ENCODE data around the gene RNF144A.
"Not testable (repeated sequence)": the region's sequence is repeated elsewhere in the genome, so short reads cannot be mapped to it uniquely, and the experiment has no call there.

The RNF144A gene

GRCh38 chr2:6929196-6929819 lies 12.1 kb downstream of the RNF144A start:
- peak; percentile 15 for DNase-seq (ENCODE audit: low spot score)

DNA sequence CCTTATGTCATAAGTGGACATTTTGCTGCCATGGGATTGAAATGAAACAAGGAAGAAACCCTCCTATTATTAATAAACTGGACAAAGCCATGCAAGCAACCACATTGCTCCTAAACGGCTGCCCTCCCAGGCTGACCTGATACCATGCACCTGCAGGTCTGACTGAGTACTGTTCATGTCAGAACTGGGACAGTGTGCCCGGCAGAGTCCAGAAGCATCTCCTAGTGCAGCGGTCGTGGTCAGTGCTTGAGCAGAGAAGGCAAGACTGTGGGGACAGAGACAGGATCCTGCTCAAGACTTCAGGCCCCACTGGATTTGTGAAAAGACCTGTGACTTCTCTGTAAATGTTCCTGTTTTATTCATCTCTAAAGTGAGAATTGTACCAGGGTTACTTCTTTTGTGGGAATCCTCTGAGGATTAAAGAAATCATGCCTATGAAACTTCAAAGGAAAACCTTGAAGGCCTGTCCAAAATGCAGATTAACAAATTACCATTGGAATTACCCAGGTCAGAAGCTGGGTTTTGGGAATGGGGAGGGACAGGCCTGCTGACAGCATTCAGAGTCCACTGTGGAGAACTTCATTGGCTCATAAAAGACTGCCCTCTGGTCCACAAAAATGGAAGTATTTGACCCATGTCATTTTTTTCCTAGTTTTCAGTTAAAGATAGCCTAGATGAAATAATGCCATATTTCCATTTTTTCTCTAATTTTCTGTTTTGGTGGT lies 13.9 kb downstream of the RNF144A start:
- DNase-seq (ENCODE audit: low spot score): peak; percentile 69

DNA sequence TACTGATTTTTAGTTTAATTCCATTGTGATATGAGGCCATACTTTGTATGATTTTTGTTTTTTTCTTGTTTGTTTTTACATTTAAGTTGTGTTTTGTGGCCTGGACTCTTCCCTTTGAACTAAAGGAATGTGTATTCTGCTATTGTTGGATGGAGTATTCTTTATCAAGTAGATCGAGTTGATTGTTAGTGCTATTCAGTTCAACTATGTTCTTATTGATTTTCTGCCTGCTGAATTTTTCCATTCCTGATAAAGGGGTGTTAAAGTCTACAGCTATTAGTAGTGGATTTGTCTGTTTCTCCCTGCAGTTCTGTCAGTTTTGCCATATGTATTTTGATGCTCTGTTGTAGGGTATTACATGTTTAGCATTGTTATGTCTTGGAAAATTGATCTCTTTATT lies 14.5 kb downstream of the RNF144A start:
- DNase-seq (ENCODE audit: low spot score): no peak

GRCh38 chr2:6932206-6932605 lies 15.0 kb downstream of the RNF144A start:
- no peak for DNase-seq (ENCODE audit: low spot score)

DNA sequence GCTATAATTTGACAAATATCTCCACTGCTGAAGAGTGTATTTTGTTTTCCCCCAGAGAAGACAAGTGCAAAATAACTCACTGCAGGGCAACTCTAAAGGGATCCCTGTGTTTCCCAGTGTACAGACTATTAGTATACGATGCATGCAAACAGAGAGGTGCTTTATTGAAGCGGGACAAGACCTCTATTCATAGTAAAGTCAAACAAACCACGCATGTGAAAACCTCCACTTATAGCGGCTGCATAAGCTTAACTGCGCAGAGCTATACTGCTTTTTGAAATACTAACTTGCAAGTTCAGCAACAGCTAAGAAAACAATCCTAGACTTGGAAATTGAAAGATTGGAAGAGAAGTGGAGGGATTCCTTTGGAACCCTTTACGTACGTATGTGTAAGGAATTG lies 15.6 kb downstream of the RNF144A start:
- DNase-seq (ENCODE audit: low spot score): no peak

DNA sequence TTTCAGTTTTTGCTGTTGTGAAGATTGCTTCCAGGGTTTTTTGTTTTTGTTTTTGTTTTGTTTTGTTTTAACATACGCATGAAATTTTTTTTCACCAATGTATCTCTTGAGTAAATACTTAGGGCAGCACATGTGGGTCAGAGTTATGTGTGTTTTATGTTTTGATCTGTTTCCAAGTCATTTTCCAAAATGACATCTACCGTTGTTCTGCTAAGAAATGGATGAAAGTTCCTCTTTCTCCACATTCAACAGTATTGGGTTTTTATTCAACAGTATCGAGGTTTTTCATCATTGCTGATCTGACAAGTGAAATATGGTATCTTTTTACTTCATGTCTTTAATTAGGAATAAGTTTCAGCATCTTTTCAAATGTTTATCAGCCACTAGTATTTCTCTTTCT lies 16.7 kb downstream of the RNF144A start:
- no peak for DNase-seq (ENCODE audit: low spot score)

GRCh38 chr2:6934345-6934744 lies 17.1 kb downstream of the RNF144A start:
- DNase-seq (ENCODE audit: low spot score): no peak

DNA sequence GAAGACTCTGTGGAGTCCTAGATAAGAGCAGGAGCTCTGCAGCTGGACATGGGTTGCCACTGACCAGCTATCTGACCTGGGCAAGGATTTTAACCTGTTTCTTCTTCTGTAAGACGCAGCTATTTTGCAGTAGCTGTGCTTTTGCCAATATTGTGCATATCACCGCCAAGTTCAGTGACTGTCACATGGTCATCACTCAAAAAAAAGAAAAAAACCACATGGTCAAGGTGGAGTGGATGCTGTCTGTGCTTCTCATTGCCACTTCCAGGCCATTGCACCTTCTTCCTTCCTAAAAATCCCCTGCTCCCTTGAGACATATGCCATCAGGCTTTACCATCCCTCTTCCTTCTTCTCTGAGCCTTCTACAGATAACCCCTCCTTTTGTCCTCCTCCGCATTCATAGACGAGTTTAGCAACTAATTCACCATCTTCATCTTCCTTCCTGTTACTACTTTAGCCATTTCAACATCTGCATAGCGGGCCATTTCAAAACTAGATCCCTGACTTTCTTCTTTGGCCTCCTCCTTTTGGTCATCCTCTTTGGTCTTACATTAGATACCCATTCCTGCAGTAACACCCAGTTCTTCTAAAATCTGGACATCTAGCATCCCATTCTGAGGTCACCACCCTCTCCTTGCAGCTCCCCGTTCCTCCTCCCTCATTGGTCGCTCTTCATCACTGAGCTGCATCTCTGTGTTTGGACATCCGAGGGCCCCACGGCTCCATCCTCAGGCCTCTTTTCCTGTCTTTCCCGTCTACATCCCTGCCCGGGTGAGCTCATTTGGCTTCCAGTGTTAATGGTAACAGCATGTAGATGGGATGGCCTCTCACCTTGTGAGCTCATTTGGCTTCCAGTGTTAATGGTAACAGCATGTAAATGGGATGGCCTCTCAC lies 17.8 kb downstream of the RNF144A start:
- peak; percentile 53 for DNase-seq (ENCODE audit: low spot score)

GRCh38 chr2:6935652-6936020 lies 18.4 kb downstream of the RNF144A start:
- not testable (repeated sequence) for DNase-seq (ENCODE audit: low spot score)

DNA sequence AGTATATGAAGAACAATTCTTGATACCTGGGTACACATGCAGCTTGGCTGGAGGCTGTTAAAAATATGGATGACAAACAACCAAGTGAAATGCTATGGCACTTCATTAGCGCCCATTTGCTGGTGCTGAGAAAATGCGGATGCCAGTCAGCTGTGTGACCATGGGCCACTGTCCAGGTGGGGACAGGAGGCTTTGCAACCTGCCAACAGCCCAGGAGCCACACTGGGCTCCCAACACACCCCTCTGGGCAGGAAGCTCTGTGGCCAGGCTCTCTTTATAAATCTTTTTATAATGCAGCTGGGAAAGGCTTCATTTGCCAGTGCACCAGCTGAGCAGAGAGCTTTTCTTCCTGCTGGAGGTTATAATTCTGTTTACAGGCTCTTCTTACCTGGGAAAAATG lies 19.9 kb downstream of the RNF144A start:
- DNase-seq (ENCODE audit: low spot score): no peak

DNA sequence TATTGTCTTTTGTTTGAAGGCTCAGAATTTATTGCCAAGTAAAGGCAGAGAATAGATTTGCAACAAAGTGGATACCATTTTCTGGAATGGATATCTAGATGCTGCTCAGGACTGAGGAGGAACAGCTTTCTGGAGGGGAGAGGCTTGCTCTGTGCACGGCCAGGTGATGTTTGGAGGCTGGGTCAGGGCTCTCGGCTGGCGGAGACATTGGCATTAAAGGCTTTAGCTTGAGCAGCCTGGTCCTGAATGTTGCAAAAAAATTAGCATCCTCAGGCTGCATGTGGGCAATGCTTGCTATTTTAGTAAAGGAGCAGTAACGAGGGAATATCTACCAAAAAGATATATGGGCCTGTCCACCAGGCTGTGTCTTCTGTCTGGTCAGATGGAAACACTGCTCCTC lies 20.4 kb downstream of the RNF144A start:
- peak; percentile 64 for DNase-seq (ENCODE audit: low spot score)

- DNase-seq (ENCODE audit: low spot score): no peak
Observed at GRCh38 chr2:6939071-6939470, 21.9 kb downstream of the RNF144A start.

GRCh38 chr2:6940820-6941219 lies 23.6 kb downstream of the RNF144A start:
- no peak for DNase-seq (ENCODE audit: low spot score)

DNA sequence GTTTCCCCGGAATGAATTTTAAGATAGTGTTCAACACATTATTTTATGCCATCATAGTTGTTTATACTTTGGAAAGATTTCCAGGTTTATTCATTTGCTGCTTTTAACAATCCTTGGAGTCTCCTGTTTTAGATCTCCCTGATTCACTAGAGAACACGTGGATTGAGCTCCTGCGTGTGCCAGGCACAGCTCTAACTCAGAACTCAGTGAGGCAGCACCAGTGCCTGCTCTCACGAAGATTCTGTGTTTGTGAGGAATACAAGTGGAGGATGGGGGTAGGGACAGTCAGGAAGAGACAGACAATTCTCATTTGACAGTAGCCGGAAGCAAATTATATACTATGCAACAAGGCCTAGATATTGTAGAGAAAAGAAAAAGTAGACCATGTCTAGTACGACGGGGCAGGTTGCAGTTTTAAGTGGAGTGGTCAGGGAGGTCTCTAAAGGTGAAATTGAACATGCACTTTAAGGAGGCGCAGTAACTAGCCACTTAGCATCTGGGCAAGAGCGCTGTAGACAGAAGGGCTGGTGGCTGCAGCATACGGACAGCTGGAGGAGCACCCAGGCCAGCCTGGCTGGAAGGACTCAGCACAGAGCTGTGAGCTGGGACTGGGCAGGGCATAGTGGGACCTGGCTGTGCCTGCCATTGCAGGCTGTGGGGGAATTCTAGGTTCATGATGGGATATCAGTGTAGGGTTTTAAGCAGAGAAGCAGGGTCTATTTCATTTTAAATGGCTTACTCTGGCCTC lies 24.3 kb downstream of the RNF144A start:
- DNase-seq (ENCODE audit: low spot score): no peak

DNA sequence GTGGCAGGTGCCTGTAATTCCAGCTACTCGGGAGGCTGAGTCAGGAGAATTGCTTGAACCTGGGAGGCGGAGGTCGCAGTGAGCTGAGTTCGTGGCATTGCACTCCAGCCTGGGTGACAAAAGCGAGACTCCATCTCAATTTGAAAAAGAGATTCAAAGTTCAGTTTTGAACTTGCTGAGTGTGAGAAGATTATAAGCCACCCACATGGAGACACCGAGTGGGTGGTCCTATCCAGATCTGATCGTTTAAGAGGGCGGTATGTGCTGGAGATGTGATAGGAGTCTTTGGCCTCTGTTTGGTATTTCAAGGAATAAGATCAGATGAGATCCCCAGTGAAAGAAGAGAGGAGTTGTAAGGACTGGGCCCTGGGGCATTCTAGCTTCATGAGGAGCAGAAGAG lies 25.6 kb downstream of the RNF144A start:
- DNase-seq (ENCODE audit: low spot score): no peak

- no peak for DNase-seq (ENCODE audit: low spot score)
Observed at GRCh38 chr2:6943523-6943922, 26.3 kb downstream of the RNF144A start.

DNA sequence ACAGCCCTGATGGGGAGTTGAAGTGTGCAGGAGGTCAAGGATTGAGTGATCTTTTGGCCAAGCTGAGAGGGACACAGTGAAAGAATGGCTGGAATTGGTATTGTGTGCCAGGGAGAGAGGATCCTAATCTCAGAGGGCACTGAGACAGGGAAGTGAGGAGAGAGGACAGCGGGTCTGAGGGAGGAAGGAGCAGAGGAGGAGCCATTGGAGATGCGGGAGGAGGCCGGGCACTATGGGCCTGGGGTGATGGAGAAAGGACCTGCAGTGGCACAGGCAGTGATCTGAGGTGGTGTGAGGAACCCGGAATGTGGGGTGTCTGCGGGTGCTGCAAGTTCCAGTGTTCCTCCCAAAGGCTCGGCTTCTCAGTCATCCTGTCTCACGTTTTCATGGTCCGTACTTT lies 26.8 kb downstream of the RNF144A start:
- DNase-seq (ENCODE audit: low spot score): no peak

DNA sequence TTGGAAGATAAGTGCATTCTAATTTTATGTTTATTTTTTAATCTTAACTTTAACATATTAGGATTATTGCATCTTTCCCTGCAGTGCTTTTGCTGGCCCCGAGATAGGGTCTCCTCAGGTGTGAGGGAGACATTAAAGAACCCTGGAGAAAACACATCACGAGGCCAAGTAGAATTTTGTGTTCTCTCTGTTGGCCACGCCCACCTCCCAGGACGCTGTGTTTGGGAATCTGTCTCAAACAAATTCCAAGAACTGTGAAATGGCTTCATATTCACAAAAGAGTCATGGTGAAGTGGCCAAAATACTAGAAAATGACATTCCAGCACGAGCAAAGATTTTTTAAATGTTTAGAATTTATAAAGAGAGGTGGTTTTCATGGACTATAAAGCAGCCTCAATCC lies 27.3 kb downstream of the RNF144A start:
- no peak for DNase-seq (ENCODE audit: low spot score)

- no peak for DNase-seq (ENCODE audit: low spot score)
Observed at GRCh38 chr2:6945087-6945813, 28.0 kb downstream of the RNF144A start.

DNA sequence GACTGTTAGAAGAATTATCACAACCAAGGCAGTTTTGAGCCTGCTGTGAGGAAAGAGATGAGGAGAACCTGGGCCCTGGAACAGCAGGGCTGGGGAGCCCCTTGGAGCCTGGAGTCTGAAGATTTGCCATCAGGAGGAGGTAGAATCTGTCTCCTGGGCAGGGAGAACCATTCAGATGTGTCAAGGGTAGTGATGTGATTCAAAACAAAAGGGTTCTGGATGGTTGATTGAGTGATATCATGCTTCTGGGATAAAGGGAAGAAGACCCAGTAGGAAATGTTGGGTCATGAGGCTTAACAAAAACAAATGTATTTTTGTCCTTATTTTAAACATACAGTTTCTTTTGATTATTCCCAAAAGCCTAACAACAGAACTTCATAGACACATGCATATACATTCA lies 28.6 kb downstream of the RNF144A start:
- no peak for DNase-seq (ENCODE audit: low spot score)

- DNase-seq (ENCODE audit: low spot score): no peak
Observed at GRCh38 chr2:6946722-6947121, 29.5 kb downstream of the RNF144A start.
